GM18511 (cell line): ENCODE results near the gene TACC2.

Experiments
- ATAC-seq: cut with Tn5 transposase; IDR thresholded peaks from one replicate; pipeline ENCODE4 v1.9.1; 2021; ENCODE audit warnings: mild to moderate bottlenecking, moderate library complexity; ENCODE audit not compliant: unreplicated experiment

Gene TACC2

DNA sequence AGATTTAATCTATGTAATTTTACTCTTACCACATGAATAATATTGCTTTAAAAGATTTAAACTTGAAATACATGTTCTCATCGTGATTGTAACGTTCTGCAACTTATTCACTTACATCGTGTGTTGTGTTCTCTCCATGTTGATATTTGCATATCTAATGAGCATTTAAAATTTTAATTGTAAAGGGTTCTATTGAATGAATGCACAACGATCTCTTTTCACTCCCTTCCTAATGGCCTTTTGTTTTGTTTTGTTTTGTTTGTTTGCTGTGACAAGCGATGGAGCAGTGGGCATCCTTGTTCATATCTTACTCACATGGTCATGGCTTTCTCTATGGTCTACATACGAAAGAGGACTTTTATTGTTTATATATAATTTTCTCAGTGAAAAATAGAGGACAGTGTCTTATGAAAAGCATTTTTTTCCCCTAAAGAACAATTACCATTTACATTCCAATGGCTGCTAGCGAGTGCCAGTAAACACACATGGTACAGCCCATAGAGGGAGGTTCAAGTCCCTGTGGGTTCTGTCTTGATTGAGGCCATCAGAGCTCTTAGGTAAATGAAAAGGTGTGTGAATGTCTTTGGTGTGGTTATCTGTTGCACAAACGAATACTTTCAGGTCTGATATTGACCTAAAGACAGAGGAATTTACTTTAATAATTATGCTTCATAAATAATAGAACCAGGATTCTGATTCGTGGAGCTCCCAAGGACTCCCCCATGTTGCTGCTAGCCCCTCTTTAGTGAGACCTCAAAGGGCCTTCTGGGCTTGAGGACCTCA, 314.5 kb downstream of the TACC2 start:
- ATAC-seq = no peak
